Measurements from ENCODE around the gene PTS. TPM values are rescaled to one million over a fixed set of nuclear protein-coding genes. Genes with fewer than 3 reads are reported as not detected.
A peak's percentile ranks its signal among the peaks of the same experiment; 100 is the strongest.
"Not testable (repeated sequence)": the region's sequence is repeated elsewhere in the genome, so short reads cannot be mapped to it uniquely, and the experiment has no call there.

Gene PTS
- polyA plus RNA-seq (ENCODE audit: insufficient read length in 3 of 3): 10 to 100 TPM; 44.6 to 62.6 (median 56.7) TPM
- long read RNA-seq, donor 1, transcript PTS-201 (6 exons, 935 nt): major isoform, 30 of 33 reads
- long read RNA-seq, donor 1, partial matches to known transcripts: 0 of 33 reads
- long read RNA-seq, donor 1, other reads (novel, unspliced or antisense): 0 of 33 reads
- long read RNA-seq, donor 2, transcript PTS-201 (6 exons, 935 nt): major isoform, 32 of 45 reads
- long read RNA-seq, donor 2, transcript PTS-206 (3 exons, 601 nt): minor isoform, 5 of 45 reads
- long read RNA-seq, donor 2, partial matches to known transcripts: 5 of 45 reads
- long read RNA-seq, donor 2, other reads (novel, unspliced or antisense): 0 of 45 reads
- long read RNA-seq, donor 3, transcript PTS-201 (6 exons, 935 nt): major isoform, 27 of 29 reads
- long read RNA-seq, donor 3, partial matches to known transcripts: 0 of 29 reads
- long read RNA-seq, donor 3, other reads (novel, unspliced or antisense): 0 of 29 reads
- long read RNA-seq, donor 4, transcript PTS-201 (6 exons, 935 nt): major isoform, 47 of 54 reads
- long read RNA-seq, donor 4, transcript PTS-206 (3 exons, 601 nt): minor isoform, 6 of 54 reads
- long read RNA-seq, donor 4, partial matches to known transcripts: 0 of 54 reads
- long read RNA-seq, donor 4, other reads (novel, unspliced or antisense): 0 of 54 reads
- long read RNA-seq, donor 5, transcript PTS-201 (6 exons, 935 nt): major isoform, 13 of 14 reads
- long read RNA-seq, donor 5, partial matches to known transcripts: 0 of 14 reads
- long read RNA-seq, donor 5, other reads (novel, unspliced or antisense): 0 of 14 reads
- long read RNA-seq, donor 6, transcript PTS-201 (6 exons, 935 nt): major isoform, 25 of 38 reads
- long read RNA-seq, donor 6, transcript PTS-206 (3 exons, 601 nt): minor isoform, 5 of 38 reads
- long read RNA-seq, donor 6, partial matches to known transcripts: 7 of 38 reads
- long read RNA-seq, donor 6, other reads (novel, unspliced or antisense): 0 of 38 reads
- long read RNA-seq, donor 7, transcript PTS-201 (6 exons, 935 nt): major isoform, 33 of 39 reads
- long read RNA-seq, donor 7, partial matches to known transcripts: 0 of 39 reads
- long read RNA-seq, donor 7, other reads (novel, unspliced or antisense): 0 of 39 reads
- long read RNA-seq, donor 8, transcript PTS-201 (6 exons, 935 nt): major isoform, 5 of 8 reads
- long read RNA-seq, donor 8, partial matches to known transcripts: 0 of 8 reads
- long read RNA-seq, donor 8, other reads (novel, unspliced or antisense): 0 of 8 reads
- long read RNA-seq, donor 9, transcript PTS-201 (6 exons, 935 nt): major isoform, 30 of 36 reads
- long read RNA-seq, donor 9, partial matches to known transcripts: 0 of 36 reads
- long read RNA-seq, donor 9, other reads (novel, unspliced or antisense): 0 of 36 reads
- long read RNA-seq, donor 10, transcript PTS-201 (6 exons, 935 nt): major isoform, 30 of 52 reads
- long read RNA-seq, donor 10, transcript PTS-206 (3 exons, 601 nt): minor isoform, 5 of 52 reads
- long read RNA-seq, donor 10, partial matches to known transcripts: 17 of 52 reads
- long read RNA-seq, donor 10, other reads (novel, unspliced or antisense): 0 of 52 reads
- long read RNA-seq, donor 11, transcript PTS-201 (6 exons, 935 nt): major isoform, 15 of 17 reads
- long read RNA-seq, donor 11, partial matches to known transcripts: 0 of 17 reads
- long read RNA-seq, donor 11, other reads (novel, unspliced or antisense): 0 of 17 reads
- long read RNA-seq, donor 12, transcript PTS-201 (6 exons, 935 nt): major isoform, 30 of 43 reads
- long read RNA-seq, donor 12, transcript PTS-206 (3 exons, 601 nt): minor isoform, 12 of 43 reads
- long read RNA-seq, donor 12, partial matches to known transcripts: 0 of 43 reads
- long read RNA-seq, donor 12, other reads (novel, unspliced or antisense): 0 of 43 reads
- long read RNA-seq, donor 13, transcript PTS-201 (6 exons, 935 nt): major isoform, 15 of 18 reads
- long read RNA-seq, donor 13, partial matches to known transcripts: 0 of 18 reads
- long read RNA-seq, donor 13, other reads (novel, unspliced or antisense): 0 of 18 reads
- long read RNA-seq, donor 14: 0 reads
- long read RNA-seq, donor 15, transcript PTS-206 (3 exons, 601 nt): minor isoform, 9 of 42 reads
- long read RNA-seq, donor 15, transcript PTS-201 (6 exons, 935 nt): major isoform, 28 of 42 reads
- long read RNA-seq, donor 15, partial matches to known transcripts: 0 of 42 reads
- long read RNA-seq, donor 15, other reads (novel, unspliced or antisense): 0 of 42 reads
- long read RNA-seq, donor 16, transcript PTS-201 (6 exons, 935 nt): major isoform, 30 of 37 reads
- long read RNA-seq, donor 16, transcript PTS-206 (3 exons, 601 nt): minor isoform, 5 of 37 reads
- long read RNA-seq, donor 16, partial matches to known transcripts: 0 of 37 reads
- long read RNA-seq, donor 16, other reads (novel, unspliced or antisense): 0 of 37 reads

DNA sequence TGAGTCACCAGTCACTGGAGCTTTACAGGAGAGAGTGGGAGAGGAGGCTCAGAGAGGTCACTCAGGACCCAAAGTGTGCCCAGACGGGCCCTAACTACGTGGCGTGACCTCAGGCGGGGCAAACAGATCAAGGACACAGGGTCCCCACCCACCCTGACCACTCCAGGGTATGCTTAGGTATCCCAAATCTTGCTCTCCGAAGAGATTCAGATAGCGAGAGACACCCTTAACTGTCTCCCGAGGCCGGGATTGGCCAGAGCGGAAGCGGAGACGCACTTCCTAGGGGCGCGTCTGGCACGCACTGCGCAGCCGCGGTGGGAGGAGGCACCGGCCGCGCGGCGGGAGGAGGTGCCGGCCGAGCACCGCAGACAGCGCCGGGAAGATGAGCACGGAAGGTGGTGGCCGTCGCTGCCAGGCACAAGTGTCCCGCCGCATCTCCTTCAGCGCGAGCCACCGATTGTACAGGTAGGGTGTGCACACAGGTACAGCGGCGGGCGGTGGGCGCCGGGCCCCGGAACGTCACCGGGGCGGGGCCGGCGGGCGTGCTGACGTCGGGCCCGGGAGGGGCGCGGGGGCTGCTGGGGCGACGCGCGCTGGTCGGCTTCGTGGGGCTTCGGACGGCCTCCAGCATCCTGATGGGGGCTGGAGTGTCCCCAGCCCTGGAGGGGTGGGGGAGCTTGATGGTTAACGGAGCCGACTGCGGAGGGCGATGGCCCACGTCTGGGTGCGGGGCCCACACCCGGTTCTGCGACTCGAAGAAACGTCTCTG is at the start of gene PTS:
PTS (plus strand) TSS at position 367 of the 769 bp plus-strand sequence; CDS start at position 383, 16 bp downstream.
- DNase-seq: peak; percentile 86

DNA sequence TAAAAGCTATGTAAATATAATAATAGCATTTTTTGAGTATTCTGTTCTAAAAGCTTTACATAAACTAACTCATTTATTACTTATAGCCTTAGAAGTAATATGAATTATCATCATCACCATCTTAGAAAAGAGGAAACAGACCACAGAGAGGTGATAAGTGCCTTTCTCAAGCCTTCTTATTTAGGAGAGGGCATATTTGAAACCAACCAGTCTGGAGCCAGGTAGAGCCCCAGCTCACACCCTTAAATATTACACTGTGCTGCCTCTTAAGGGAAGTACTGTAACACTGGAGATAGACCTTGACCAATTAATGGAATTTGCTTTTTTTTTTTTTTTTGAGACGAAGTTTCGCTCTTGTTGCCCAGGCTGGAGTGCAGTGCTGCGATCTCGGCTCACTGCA is 48.6 kb upstream of the PTS start:
- DNase-seq: no peak

DNA sequence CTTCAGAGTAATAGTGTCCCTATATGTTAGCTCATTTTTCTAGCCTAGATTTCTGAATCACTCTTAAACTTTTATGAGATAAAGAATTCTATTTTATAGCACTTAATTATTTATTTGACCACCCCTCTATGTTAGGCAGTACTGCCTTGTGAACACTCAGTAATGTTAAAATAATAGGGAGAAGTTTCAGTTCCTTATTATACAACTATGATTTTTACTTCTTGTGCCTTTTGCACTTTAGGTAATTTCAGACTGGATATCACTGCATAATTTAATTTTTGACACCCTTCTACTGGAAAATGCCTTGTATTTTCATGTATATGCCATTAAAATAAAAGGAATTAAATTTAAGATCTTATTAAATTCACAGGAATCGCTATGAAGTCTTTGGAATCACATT is 47.8 kb upstream of the PTS start:
- no peak for DNase-seq

DNA sequence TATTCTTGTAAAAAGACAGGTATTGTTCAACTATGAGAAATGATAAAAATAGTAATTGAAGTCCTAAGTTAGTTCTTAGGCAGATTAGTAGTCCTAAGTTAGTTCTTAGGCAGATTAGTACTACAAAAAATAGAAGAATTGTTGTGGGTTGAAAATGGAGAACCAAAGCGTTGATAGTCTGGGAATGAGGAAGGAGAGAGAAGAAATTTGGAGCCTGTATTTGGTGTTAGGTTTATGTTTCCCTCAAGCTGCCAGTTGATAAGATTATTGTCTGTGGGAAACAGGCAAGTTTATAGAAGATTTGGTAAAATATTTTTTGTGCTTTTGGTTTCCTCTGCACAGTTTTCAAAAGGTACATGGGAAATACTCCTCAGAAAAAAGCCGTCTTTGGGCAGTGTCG is 47.3 kb upstream of the PTS start:
- DNase-seq: no peak

DNA sequence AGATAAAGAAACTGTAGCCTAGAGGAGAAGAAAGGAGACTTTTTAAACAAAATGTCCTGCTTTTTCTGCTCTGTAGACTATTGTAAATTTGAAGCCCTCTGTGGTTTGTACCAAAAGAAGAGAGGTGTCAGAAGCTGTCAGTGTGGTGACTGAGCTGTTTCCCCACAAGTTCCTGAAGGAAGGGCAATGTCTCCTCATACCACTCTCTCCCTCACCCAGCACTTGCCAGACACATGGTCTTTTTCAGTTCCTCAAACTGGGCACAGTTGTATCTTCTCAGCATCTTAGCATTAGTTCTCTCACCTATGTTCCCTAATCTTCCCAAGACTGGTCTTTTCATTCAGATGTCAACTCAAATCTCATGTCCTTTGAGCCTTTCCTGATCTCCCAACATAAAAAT is 46.6 kb upstream of the PTS start:
- DNase-seq: no peak

DNA sequence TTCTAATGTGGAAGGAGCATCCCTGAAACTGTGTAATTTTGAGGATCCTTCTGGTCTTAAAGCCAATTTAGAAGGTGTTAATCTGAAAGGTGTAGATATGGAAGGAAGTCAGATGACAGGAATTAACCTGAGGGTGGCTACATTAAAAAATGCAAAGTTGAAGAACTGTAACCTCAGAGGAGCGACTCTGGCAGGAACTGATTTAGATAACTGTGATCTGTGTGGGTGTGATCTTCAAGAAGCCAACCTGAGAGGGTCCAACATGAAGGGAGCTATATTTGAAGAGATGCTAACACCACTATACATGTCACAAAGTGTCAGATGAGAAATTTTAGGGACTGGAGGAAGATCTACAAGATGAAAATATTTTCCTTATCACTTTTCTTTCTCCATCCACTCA is 43.4 kb upstream of the PTS start:
- DNase-seq: no peak

DNA sequence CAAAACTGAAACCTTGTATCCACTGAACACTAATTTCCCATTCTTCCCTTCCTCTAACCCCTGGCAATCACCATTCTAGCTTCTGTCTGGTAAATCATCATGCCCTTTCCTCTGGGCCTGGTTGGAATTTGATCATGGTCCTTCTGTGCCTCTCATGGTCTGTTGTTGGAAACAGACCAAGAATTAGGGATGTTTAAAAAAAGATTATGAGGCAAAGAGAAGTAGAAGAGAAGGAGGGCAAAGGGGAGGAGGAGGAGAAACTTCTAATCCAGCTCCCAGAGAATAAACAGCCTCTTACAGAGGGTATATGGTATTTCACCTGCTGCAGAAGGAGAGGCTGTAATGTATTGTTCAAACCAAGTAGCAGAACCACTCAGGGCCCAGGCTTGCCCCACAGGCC is 40.3 kb upstream of the PTS start:
- DNase-seq: no peak

DNA sequence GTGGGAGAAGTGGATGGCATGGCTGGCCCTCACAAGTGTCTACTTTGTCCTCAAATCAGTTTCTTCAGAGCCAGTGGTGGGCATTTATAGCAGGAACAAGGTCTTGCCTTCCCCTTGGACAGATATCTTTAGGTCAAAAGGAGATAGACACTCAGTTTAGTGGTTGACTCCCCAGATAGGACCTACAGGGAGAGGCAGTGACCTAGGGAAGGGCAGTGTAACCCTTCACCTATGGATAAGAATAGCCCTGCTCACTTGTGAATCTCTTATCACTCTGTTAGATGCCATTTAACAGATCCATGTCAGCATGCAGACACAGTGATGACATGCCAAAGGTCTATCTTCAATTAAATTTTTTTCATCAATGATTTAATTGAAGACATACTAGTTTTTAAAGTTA is 39.9 kb upstream of the PTS start:
- no peak for DNase-seq

DNA sequence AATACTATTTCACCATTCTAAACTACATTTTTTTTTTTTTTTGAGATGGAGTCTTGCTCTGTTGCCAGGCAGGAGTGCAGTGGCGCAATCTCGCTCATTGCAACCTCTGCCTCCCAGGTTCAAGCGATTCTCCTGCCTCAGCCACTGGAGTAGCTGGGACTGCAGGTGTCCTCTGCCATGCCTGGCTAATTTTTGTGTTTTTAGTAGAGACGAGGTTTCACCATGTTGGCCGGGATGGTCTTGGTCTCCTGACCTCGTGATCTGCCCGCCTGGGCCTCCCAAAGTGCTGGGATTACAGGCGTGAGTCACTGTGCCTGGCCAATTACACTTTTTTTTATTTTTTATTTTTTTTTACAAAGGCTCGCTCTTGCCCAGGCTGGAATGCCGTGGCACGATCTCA is 31.1 kb upstream of the PTS start:
- not testable (repeated sequence) for DNase-seq

DNA sequence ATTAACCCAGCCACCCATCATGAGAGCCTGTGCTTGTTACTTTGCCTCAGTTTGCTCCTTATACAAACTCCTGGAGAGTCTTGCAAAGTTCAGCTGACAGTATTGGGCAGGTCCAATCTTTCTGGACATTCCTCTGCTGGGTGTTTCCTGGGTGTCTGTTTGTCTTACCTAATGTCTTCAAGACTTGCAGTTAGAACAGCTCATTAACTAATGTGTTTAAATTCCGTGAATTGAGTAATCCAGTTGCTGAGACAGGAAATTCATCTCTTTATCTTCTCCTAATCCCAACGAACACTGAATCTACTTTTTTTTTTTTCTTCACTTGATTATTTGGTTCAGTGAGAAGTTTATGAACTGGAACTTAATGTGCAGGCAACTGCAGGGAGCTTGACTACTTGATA is 30.3 kb upstream of the PTS start:
- no peak for DNase-seq

DNA sequence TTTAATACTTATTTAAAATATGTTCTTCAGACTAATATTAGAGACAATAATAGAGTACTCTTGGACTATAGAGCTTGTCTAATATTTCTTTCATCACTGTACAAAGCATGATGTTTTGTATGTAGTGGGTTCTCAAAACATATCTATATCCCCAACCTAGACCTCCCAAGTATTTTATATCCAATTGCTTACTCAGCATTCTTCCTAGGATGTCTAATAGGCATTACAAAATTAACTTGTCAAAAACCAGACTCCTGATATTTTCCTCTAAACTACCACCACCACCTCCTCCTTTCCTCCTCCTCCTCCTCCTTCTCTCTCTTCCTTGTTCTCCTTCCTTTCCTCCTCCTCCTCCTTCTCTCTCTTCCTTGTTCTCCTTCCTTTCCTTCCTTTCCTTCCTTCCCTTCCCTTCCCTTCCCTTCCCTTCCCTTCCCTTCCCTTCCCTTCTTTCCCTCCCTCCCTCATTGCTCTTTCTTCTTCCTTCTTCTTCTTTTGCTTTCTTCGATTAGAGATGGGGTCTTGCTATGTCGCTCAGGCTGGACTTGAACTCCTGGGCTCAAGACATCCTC is 29.6 kb upstream of the PTS start:
- DNase-seq: no peak

DNA sequence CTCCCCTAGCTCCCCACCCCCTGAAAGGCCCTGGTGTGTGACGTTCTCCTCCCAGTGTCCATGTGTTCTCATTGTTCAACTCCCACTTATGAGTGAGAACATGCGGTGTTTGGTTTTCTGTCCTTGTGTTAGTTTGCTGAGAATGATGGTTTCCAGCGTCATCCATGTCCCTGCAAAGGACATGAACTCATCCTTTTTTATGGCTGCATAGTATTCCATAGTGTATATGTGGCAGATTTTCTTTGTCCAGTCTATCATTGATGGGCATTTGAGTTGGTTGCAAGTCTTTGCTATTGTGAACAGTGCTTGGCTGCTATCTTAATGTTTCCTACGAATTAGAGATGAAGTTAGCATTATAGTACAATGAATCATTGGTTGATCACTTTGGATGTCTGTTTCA is 27.1 kb upstream of the PTS start:
- not testable (repeated sequence) for DNase-seq

DNA sequence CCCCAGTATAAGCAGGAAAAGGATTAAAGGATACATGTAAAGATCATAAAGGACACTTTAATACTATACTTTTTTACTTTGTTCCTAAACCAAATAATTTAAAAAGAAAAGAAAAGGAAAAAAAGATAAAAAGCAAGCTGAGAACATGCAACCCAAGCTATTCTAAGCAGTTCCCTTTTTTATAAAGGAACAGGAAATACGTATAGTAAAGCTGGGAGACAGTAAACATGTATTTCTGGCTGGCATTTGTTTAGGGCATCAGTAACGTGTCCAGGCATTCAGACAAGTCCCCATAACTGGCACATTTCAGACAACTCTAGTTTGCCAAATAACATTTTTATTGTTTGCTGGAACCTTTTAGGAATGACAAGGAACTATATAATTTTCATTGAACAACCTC is 26.0 kb upstream of the PTS start:
- no peak for DNase-seq

DNA sequence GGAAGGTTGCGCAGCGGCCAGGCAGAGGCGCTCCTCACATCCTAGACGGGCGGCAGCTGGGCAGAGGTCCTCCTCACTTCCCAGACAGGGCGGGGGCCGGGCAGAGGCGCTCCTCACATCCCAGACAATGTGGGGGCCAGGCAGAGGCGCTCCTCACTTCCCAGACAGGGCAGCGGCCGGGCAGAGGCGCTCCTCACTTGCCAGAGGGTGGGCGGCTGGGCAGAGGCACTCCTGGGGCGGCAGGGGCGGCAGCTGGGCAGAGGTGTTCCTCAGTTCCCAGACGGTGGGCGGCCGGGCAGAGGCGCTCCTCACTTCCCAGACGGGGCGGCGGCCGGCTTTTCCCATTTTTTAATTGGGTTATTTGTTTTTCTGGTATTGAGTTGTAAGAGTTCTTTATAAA is 20.2 kb upstream of the PTS start:
- no peak for DNase-seq

DNA sequence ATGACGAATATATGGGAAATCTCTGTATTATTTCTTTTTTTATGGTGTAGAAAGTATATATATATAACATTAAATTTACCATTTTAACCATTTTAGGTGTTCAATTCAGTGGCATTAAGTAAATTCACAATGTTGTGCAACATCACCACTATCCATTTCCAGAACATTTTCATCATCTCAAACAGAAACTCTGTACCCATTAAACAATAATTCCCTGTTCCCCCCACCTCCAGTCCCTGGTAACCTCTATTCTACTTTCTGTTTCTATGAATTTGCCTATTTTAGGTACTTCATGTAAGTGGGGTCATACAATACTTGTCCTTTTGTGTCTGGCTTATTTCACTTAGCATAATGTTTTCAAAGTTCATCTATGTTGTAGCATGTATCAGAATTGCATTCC is 15.3 kb upstream of the PTS start:
- DNase-seq: no peak

DNA sequence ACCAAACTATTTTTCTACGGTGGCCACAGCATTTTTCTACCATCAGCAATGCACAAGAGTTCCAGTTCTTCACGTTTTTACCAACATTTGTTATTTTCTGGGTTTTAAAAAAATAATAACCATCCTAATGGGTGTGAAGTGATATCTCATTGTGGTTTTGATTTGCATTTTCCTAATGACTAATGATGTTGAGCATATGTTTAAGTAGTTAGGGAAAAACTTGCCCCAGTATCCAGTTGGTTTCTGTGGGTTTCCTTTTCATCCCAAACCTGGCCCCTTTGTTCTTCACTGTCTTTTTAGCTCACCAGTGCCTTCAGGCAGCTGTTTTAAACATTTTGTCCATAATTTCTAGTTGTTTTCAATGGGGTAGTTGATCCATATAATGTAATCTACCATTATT is 14.7 kb upstream of the PTS start:
- no peak for DNase-seq

DNA sequence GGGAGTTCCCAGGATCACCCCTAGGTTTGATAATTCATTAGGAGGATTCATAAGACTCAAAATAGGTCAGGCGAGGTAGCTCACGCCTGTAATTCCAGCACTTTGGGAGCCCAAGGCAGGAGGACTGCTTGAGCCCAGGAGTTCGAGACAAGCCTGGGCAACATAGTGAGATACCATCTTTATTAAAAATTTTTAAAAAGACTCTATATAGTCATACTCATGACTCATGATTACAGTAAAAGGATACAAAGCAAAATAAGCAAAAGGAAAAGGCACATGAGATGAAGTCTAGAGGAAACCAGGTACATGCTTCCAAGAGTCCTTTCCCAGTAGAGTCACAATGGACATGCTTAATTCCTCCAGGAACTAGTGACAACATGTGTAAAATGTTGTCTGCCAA is 13.9 kb upstream of the PTS start:
- no peak for DNase-seq

DNA sequence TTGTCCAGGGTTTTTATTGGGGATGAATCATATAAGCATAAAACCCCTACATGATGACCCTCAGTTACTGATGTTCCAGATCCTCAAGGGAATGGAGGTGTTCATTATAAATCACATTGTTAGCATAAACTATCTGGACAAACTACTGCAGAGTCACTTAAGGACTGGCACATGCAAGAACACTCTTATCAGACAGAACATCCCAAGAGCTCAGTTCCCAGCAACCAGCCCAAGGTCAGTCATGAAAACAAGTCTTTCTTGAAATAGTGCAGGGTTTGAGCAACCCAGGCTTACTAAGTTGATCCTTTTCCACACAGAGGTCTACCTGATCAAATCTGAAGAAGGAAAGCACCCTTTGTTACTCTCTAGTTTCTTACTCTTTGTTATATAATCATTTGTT is 13.5 kb upstream of the PTS start:
- DNase-seq: no peak
